HG02885 (cell line): ENCODE measurements around the gene SLIT3.

ENCODE experiments used
- ATAC-seq: cut with Tn5 transposase; IDR thresholded peaks from one replicate; pipeline ENCODE4 v1.9.1; 2021; ENCODE audit warnings: mild to moderate bottlenecking; ENCODE audit not compliant: unreplicated experiment, poor library complexity

SLIT3 gene

DNA sequence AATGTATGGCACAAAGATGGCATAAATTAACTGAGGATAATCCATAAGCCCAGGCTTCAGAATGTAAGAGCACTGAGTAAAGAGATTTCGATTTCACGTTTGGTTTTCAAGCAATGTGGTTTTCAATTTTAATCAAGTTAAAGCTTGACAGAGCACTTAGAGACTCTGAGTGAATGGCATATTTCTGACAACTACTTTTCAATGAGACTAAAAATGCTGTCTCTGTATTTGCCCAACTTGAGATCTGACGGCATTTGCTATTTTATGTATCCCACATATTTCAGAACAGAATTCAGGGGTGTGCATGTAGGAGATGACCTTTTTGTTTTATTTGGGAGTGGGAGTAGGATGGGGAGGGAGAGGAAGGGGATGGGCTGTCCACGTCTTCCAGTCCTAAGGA, 441.5 kb downstream of the SLIT3 start:
- no peak for ATAC-seq

DNA sequence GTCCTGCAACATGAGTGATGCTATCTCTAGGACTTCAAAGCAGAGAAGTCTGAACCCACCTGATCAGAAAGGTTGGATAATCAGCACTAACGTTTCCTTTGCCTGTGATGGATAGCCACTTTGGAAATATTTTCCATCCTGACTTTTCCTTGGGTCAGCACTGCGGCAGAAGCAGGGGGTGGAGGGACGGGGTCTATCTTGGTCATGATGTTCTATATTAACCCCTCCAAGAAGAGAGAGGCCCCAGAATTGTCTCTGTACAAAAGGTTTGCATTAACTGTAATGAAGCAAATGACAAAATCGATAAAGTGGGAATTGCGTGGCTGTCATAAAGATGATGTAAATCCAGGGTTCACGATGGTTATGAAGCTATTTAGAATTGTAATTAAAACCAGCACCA, 441.9 kb downstream of the SLIT3 start:
- ATAC-seq, result no peak

DNA sequence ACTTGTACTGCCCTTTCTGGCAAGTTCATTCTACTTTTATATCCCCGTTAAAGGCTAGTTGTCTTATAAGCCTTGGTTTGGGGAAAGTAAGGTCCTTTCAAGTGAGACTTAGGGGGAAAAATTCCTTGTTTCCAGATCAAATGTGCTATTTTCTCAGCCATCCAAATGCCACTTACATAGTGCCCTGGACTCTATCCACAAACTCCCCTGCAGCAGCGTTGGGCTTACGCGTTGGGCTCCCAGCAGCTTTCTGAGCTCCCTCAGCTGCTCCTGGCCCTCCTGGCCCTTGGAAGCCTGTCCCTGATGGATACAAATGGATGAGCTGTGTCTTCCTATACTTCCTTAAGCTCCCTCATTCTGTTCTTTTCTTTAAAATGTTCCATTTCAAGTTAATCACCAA, 442.6 kb downstream of the SLIT3 start:
- no peak for ATAC-seq

DNA sequence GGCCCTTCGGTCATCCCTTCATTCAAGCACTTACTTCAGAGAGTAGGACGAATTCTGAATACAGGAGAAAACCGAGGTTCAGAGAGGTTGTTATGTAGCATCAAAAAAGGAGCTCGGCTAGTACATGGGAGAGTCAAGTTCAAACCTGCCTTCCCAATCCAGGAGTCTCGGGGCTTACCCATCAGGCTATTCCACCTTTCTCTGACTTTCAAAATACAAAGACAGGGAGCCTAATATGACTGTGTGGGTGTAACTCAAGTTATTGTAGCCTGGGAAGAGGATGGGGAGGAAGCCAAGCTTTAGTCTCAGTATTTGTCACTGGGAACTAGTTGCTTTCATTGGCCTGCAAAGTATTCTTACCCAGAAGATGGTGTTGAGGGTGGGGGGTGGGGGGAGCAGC, 447.0 kb downstream of the SLIT3 start:
- no peak for ATAC-seq

DNA sequence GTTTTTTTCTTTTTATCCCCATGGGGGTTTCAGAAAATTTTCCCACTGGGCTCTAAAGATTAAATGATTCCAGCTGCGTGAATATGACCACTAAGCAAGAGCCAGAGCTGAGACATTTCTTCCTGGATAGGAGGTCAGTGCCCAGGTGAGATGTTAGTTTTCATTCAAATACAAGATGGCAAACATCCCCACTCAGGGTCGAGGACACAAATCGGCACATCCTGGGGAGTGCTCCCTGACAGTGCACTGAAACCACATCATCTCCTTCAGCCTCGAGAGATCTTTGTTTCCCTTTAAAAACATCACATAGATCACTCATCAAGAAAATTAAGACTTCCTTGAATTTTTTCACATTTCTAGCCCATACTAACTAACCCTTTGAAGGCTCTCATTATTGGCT, 448.6 kb downstream of the SLIT3 start:
- no peak for ATAC-seq

DNA sequence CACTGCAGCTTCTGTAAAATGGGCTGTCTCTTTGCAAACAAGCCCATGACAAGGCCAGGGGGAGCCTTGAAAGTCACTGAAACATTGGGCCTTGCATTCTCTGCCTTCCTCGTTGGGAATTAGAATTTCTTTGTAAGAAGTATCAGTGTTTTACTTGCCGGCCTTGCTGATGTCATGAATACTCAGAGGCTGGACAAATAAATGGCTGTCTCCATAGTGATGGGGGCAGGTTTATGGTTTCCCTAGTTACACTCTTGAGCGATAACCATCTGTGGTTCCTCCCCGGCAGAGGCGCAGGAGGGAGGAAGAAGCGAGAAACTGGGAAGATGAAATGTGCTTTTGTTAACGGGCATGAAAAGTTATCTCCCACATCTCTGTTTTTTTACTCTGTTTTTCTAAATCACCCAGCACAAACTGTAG, 449.0 kb downstream of the SLIT3 start:
- ATAC-seq, result no peak

DNA sequence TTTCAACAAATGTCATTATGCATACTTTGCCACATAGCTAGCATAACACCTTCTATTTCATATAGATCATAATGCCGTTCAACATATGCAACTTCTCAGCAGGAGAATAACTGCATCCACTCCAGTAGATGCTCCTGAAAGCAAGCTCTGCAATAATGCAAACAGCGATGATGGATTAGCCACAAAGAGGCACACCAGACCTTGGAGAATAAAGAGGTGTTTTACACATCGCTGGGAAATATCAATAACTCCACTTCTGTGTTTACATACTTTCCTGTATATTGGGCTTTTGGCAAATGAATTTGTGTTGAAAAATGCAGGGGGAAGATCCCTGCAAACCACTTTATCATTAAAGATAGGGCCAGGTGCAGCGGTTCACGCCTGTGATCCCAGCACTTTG, 450.3 kb downstream of the SLIT3 start:
- ATAC-seq, result no peak

DNA sequence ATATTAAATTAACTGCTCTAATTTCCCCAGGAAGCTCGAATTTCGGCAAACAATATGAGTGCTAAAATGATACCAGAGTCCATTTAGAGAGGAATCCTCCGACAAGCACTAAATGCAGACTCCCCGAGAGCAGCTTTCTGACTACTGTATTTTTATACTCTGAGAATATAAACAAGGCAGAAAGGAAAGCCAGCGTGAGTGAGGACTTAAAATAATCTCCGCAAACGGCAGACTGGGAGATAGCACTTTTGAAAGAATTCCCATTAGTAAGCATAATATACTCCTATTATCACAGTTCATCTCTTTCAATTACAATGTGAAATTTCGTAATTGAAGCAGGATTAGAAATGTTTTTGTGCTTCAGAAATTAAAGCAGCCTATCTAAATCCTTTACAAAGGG, 452.4 kb downstream of the SLIT3 start:
- ATAC-seq, result no peak

DNA sequence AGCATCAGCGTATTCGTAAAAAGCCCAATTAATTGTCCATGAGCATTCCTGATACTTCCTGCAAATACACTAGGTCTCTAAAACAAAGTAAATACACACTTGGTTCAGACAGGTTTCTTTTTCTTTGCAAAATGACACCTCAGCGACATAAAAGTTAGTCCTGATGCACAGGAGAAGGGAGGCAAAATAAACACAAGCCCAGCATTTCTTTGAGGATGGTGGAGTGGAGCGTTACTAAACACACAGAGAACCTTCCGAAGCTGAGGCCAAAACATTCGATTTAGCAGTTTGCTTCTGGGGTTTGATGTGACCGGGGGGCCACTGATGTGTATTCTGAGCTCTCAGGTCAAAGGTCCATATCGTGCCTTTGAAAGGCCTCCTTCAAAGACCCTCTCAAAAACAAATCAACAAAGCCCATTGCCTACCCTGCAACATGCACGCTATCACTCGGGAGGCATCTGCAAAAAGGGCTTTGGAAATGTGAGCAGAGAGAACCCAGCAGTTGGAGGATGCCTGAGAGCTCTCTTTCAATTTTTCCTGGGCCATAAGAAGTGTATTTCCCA, 453.3 kb downstream of the SLIT3 start:
- no peak for ATAC-seq

DNA sequence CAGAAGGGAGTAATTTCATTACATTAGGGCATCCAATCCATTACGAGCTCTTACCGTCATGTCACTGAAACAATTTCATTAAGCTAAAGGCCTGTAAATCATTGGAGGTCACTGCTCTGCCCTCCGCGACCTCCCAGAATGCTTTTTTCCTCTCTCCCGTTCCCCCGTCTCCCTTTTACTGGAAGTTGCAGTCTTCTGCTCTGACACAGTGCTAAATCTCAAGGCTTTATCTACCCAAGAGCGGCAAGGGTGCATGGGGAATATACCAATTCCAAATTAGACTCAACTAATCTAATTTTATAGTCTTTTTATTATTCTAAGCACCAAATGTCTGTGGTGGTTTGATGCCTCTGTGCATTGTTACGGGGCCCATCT, 456.0 kb downstream of the SLIT3 start:
- ATAC-seq, result no peak

DNA sequence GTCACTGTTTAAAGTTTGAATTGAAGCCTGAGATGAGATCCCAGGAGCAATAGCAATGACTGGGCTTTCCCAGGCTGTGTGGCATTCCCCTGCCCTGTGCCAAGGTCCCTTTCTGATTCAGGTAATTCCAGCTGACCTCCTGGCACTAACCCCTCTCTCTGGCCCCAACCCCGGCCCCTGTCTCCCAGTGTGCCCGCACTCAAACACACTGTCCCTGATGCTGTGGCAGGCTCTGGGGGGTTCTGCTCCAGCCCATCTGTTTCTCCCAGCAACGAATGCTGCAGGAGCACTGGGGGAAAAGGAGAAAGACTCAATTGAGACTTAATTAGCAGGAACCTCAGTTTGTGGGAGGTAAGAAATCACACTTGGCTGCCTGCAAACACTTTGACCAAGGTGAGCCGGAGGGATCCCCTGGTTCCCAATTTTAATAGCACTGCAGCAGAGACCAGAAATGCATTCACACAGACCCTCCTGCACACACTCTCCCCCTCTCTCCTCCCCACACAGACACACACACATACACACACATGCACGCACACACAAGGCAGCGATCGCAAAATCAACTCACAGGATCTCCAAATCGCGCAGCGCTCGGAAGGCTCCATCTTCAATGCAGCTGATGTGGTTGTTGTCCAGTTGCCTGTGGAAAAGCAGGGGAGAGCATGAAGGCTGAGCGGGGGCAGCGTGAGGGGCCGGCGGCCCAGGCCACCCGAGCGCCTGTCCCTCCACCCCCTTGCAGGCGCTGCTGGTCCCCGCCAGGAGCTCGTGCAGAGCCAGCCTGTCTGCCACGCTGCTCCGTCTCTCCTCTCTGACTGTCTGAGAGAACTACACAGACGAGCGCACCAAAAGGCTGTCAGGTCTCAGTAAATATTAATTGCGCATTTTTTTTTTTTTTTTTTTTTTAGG, 456.7 kb downstream of the SLIT3 start:
- no peak for ATAC-seq

DNA sequence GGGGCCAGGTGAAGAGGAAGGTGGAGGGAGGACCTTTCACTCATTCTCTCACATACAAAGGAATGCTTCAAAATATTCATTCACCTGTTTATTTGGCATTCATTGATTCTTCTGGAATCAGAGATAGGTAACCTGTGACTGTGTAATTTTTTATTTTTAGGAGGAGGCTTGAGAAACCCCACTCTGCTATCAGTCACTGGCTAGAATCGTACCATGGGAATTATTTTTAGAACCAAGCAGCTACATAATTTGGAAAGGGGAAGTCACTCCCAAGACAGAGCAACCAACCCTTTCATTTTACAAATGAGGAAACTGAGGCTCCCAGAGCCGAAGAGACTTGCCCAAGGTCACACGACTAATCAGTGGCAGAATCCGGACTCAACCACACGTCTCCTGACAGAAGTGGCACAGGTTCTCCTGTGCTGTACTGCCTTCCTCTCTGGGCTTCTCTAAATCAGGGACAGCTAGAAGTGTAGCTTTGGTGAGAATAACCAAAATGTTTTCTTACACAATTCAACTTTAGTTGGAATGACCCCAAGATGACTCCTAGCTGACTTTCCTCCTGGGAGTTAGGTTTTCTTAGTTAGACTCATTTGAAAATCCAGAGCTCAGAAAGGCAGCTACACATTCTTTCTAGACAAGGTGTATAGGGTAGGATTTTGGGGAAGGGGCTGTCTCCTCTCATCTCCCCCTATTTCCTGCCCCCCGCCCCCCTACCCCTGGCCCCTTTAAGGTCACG, 457.5 kb downstream of the SLIT3 start:
- no peak for ATAC-seq

DNA sequence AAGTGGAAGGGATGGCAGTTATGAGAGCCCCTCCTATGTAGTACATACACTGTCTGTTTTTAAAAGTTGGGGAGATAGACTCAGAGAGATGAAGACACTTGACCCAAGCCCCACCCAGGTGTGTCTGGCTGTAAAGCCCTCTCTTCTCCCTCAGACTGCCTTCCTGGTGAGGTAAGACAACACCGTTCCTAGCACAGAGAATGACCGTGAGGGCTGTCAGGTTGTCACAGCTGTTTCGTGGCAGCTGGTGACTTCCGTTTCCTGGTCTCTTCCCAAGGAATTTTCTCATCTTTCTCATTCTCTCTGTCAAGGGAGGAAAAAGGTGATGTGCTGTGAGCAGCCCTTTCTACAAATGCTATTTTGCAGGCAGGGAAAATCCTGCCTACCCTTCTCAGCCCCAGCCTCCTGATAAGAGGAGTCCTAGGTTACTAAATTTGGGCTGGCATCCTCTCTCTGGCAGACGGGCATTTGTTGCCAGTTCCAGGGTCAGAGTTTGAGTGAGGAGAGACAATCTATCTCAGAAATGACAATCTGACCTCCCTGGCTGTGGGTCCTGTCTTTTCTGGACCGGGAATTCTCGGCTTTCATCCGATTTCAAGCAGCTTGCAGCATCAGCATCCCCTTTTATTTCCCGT, 458.3 kb downstream of the SLIT3 start:
- no peak for ATAC-seq

DNA sequence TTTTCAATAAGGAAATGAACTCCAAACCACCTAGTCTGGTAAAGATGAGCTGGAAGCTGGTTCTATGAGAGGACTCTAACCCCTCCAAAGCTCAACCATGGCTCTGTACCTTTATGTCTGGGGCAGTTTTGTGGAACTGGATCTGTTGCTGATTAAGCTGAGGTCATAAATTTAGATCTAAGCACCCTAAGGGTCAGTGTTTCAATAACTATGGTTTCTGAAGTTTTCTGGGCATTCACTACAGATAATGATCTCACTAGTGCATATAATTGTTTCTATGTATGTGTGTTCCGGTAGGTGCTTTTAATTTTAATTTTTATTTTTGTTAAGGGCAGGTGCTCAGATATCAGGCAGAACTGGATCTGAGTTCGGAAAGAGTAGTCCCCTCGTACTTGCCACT, 463.1 kb downstream of the SLIT3 start:
- no peak for ATAC-seq

DNA sequence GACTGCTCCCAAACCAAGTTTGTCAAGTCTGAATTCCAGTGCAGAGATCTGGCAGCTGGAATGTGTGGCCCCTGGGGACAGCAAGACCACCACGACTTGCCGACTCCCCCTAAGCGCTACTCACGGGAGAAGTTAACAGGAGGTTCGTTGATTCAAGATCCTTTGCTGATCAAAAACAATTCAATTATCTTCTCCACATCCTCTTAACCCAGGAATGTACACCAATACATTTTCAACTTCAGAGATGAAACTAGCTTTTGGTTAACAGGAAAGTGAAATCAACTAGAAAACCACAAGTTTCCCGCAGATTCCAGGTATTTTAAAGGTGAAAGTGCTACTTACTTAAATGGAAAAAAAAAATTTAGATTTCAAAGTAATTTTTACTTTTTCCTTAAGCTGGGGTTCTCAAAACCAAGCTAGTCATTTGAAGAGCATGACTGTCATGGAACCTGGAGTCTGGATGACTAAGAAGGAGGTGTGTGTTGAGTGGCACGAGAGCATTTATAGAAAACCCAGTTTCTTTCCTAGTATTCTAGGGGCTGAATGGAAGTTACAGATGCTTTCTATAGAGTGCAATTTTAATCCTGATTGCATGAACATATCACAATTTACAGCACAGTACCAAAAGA, 464.2 kb downstream of the SLIT3 start:
- ATAC-seq, result no peak

DNA sequence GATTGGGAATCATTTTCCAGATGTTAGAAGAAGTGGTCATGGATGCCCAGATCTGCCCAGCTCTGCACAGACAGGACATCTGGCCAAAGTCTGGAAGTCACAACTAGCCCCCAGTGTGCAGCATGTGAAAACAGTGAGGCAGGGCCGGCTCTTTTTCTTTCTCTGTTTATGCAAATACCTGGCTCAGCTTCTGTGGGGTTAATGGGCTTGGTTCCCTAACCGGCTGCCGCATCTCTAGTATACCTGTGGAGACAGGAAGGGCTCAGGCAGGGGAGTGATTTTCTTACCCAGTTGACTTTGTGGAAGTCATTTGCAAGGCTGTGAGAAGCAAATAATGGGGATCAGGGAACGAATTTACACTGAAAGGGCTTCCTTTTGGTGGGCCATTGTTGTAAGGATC, 467.0 kb downstream of the SLIT3 start:
- ATAC-seq, result no peak

DNA sequence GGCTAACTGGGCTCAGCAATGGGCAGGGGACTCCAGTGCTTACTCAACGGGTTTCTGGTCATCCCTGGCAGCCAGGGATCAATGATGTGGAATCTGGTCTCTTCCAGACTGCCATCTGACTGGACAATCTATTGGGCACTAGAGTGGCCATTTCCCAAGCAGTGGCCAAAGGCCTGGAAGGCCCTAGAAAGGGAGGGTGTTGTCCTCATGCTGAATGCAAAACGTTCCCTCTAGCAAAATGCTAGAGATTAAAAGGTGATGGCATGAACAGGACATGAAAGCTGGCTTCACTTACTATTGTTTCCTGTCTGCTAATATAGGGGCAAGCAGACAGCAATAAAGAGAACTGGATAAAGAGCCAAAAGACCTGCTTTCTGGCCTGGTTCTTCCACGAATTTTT, 467.6 kb downstream of the SLIT3 start:
- ATAC-seq, result no peak

DNA sequence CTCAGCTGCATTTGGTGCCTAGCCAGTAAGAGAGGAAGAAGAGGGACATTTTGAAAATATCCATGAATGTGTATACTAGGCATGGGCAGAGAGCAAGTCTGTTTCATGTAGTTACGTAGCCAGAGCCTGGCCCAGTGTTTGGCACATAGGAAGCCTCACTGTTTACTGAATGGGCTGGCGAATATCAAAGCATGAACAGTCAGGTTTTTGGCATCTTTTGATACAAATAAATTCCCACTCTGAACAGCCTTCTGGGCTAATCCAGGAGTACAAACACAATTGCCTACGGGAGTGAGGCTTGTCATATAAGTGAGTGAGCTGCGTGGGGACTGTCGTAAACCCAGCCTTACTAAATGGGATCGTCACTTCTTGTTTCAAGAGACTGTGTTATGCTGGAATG, 468.6 kb downstream of the SLIT3 start:
- ATAC-seq, result no peak

DNA sequence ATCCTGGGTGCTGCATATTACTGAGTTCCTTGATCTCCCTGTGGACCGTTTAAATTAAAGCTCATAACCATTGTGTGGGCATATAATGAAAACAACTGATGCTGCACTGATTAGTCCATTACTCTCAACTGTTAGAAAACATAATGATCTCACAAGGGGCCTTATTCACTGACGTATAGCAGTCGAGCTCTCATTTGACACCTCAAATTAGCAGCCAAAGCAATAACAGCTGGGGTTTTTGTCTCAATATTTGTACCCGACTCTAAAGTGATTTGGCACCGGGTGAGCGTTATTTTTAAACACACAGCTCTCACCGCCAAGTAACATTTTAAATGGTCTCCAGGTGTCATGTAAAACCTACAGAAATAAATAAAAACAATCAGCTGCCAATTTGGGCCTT, 469.6 kb downstream of the SLIT3 start:
- no peak for ATAC-seq

DNA sequence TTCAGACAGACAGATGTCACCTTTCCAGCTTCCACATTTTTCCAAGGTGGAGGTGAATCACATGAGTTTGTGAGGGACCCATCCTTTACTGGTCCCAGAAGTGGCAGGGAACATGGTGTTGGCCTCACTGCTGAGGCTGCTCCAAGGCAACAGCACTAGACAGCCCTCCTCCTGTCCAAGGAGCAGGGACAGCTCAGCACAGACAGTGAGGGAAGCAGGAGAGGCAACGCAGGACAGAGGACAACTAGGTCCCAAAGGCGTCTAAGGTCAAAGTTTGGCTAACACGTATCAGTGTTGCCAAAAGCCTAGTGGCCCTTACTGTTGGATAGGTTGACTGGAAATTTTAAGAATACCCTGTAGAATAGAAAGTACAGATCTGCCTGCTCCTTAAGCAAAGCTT, 470.1 kb downstream of the SLIT3 start:
- no peak for ATAC-seq
